ENCODE measurements around the gene ANXA6. TPM values are rescaled to one million over a fixed set of nuclear protein-coding genes. Genes with fewer than 3 reads are reported as not detected.
A peak's percentile ranks its signal among the peaks of the same experiment; 100 is the strongest.

The ANXA6 gene
- total and polyA plus RNA-seq, 4 experiments from 2014 or later, result 229 to 342 (median 324) TPM

DNA sequence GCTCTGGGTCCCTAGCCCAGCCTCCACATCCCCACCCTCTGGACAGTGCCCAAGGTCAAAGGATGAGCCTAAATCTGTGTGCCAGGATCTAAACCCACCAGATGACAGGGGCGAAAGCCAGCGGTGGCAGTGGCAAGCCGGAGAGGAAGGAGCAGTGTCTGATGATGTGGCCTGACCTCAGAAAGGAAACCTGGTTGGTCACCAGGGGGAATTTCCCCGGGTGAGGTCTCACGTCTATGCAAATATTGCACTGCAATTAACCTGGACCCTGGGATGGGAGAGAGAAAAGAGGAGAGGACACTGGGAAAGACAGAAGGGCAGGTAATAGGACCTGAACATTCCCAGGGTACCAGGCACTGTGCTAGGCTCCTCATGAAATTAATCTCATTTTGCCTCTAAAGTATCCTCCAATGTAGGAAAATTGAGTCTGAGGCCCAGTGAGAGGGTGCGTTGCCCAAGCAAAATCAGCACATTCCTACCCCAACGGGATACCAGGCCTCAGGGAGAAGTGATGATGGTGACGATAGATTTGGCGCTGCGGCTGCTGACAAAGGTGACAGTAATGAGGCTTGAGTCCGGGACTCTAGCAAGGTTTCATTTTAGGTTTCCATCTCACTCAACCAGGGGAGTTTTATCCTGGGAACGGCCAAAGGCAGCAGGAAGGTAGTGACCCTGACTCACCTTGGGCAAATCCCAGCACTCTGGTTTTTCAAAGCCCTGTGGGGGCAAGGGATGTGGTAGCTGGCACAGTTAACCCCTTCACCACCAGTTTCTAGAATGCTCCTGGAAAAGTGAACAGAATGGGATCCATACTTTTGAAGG is 63.3 kb downstream of the ANXA6 start:
- Mint-ChIP-seq H3K9me3 (peaks cover 0 to 2% (median 0%) of the 10 kb centered on the region in 8 donors), H3K27me3 (no peaks in the 10 kb centered on the region), H3K36me3 (no peaks in the 10 kb centered on the region), H3K4me3 (peak overlapping the region; percentile 48 to 84 (median 80)), H3K4me1 (peaks cover 48 to 80% (median 60%) of the 10 kb centered on the region in 4 donors), H3K27ac (peak overlapping the region; percentile 87 to 96 (median 93))
- Histone ChIP-seq H3K4me1 (ENCODE audit: insufficient read depth, low read length) (peaks cover 55% of the 10 kb centered on the region), H3K4me3 (ENCODE audit: low read length in 2 of 2) (peak overlapping the region in 1 of 2 donors; percentile 8), H3K9me3 (ENCODE audit: control insufficient read depth in 1 of 2, low read length in 2 of 2) (no peaks in the 10 kb centered on the region), H3K36me3 (ENCODE audit: insufficient read depth, low read length) (no peaks in the 10 kb centered on the region), H3K27me3 (ENCODE audit: insufficient read depth, low read length) (no peaks in the 10 kb centered on the region), H3K27ac (ENCODE audit: low read depth, low read length) (peak overlapping the region; percentile 58)
- DNase-seq, result peak in 4 of 5 donors; percentile 35 to 81 (median 48)
- intact Hi-C loops (cut with micrococcal nuclease), result loop anchor here (2.0 kb wide), 1 partner anchor 21 kb away; no protein-coding TSS in a partner anchor
- POLR2A ChIA-PET (ENCODE audit: partially characterized antibody), result interaction anchor here (1.1 to 9.1 kb wide), 7 partner anchors 9 to 117 kb away, joined by 4 to 106 read pairs (median 6); partner anchors contain the start of gene TNIP1
- CTCF ChIA-PET (ENCODE audit: partially characterized antibody), result interaction anchor here (1.9 to 2.9 kb wide), 3 partner anchors 13 to 21 kb away, joined by 13 to 18 read pairs (median 14); partner anchors contain the start of gene TNIP1

DNA sequence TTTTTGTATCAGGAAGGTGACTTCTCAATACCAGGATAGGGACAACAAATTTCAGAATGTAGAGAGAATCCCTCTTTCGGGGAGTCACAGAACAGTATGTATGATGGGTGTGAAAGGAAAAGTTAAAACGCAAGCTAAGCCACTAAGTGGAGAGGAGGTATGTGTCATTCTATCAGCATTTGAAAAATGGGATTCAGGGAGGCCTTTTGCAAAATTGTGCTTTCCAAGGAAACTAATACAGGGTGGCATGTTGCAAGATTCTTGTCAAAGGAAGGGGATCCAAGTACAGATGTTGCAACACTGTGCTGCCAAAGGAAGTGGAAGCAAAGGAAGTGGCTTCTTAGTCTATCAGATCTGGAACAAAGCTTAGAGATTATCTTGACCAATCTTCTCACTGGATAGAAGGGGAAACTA is 64.1 kb downstream of the ANXA6 start:
- POLR2A ChIA-PET (ENCODE audit: partially characterized antibody), result interaction anchor here (1.0 to 9.1 kb wide), 7 partner anchors 8 to 118 kb away, joined by 3 to 106 read pairs (median 5); partner anchors contain the start of gene TNIP1
- CTCF ChIA-PET (ENCODE audit: partially characterized antibody), result interaction anchor here (1.1 to 2.0 kb wide), 3 partner anchors 12 to 22 kb away, joined by 3 to 14 read pairs (median 13); partner anchors contain the start of gene TNIP1
- Mint-ChIP-seq H3K4me1 (peaks cover 42 to 72% (median 54%) of the 10 kb centered on the region in 4 donors), H3K27ac (peak overlapping the region; percentile 87 to 96 (median 93)), H3K4me3 (peak overlapping the region in 7 of 8 donors; percentile 48 to 84 (median 81)), H3K36me3 (no peaks in the 10 kb centered on the region), H3K27me3 (no peaks in the 10 kb centered on the region), H3K9me3 (peaks cover 0 to 2% (median 0%) of the 10 kb centered on the region in 8 donors)
- DNase-seq, result no peak
- intact Hi-C loops (cut with micrococcal nuclease), result loop anchor here (1.0 kb wide), 1 partner anchor 10 kb away; no protein-coding TSS in a partner anchor
- peak overlapping the region; percentile 58 for H3K27ac ChIP-seq (ENCODE audit: low read depth, low read length)
- H3K9me3 ChIP-seq (ENCODE audit: control insufficient read depth in 1 of 2, low read length in 2 of 2), result no peaks in the 10 kb centered on the region
- H3K27me3 ChIP-seq (ENCODE audit: insufficient read depth, low read length), result no peaks in the 10 kb centered on the region
- no peak overlapping the region for H3K4me3 ChIP-seq (ENCODE audit: low read length in 2 of 2)
- peaks cover 47% of the 10 kb centered on the region for H3K4me1 ChIP-seq (ENCODE audit: insufficient read depth, low read length)
- H3K36me3 ChIP-seq (ENCODE audit: insufficient read depth, low read length), result no peaks in the 10 kb centered on the region

GRCh38 chr5:151092762-151093161 is 64.8 kb downstream of the ANXA6 start:
- CTCF ChIA-PET (ENCODE audit: partially characterized antibody), result interaction anchor here (1.1 to 2.0 kb wide), 3 partner anchors 11 to 23 kb away, joined by 3 to 14 read pairs (median 13); partner anchors contain the start of gene TNIP1
- intact Hi-C loops (cut with micrococcal nuclease), result loop anchor here (1.0 kb wide), 1 partner anchor 9 kb away; no protein-coding TSS in a partner anchor
- Mint-ChIP-seq H3K27ac (peak overlapping the region in 4 of 7 donors; percentile 7 to 71 (median 53)), H3K27me3 (no peaks in the 10 kb centered on the region), H3K4me1 (peaks cover 36 to 66% (median 50%) of the 10 kb centered on the region in 4 donors), H3K9me3 (peaks cover 0 to 2% (median 0%) of the 10 kb centered on the region in 8 donors), H3K36me3 (no peaks in the 10 kb centered on the region), H3K4me3 (no peak overlapping the region)
- DNase-seq, result no peak
- POLR2A ChIA-PET (ENCODE audit: partially characterized antibody), result interaction anchor here (1.0 to 9.1 kb wide), 7 partner anchors 7 to 119 kb away, joined by 3 to 106 read pairs (median 5); partner anchors contain the start of gene TNIP1
- H3K36me3 ChIP-seq (ENCODE audit: insufficient read depth, low read length), result no peaks in the 10 kb centered on the region
- H3K27ac ChIP-seq (ENCODE audit: low read depth, low read length), result no peak overlapping the region
- H3K27me3 ChIP-seq (ENCODE audit: insufficient read depth, low read length), result no peaks in the 10 kb centered on the region
- no peak overlapping the region for H3K4me3 ChIP-seq (ENCODE audit: low read length in 2 of 2)
- H3K9me3 ChIP-seq (ENCODE audit: control insufficient read depth in 1 of 2, low read length in 2 of 2), result no peaks in the 10 kb centered on the region
- peaks cover 41% of the 10 kb centered on the region for H3K4me1 ChIP-seq (ENCODE audit: insufficient read depth, low read length)

GRCh38 chr5:151089726-151090125 is 67.9 kb downstream of the ANXA6 start:
- Histone ChIP-seq H3K4me3 (ENCODE audit: low read length in 2 of 2) (no peak overlapping the region), H3K36me3 (ENCODE audit: insufficient read depth, low read length) (no peaks in the 10 kb centered on the region), H3K27ac (ENCODE audit: low read depth, low read length) (no peak overlapping the region), H3K4me1 (ENCODE audit: insufficient read depth, low read length) (peaks cover 51% of the 10 kb centered on the region), H3K27me3 (ENCODE audit: insufficient read depth, low read length) (no peaks in the 10 kb centered on the region), H3K9me3 (ENCODE audit: control insufficient read depth in 1 of 2, low read length in 2 of 2) (no peaks in the 10 kb centered on the region)
- Mint-ChIP-seq H3K36me3 (no peaks in the 10 kb centered on the region), H3K27ac (peak overlapping the region in 1 of 7 donors; percentile 75), H3K4me1 (peaks cover 38 to 67% (median 54%) of the 10 kb centered on the region in 4 donors), H3K4me3 (no peak overlapping the region), H3K27me3 (no peaks in the 10 kb centered on the region), H3K9me3 (peaks cover 0 to 1% (median 0%) of the 10 kb centered on the region in 8 donors)
- ChIA-PET POLR2A (ENCODE audit: partially characterized antibody) (interaction anchor here (0.8 to 2.6 kb wide), 6 partner anchors 8 to 38 kb away, joined by 3 to 26 read pairs (median 6); partner anchors contain the start of gene TNIP1), CTCF (ENCODE audit: partially characterized antibody) (interaction anchor here (0.7 to 7.0 kb wide), 8 partner anchors 9 to 75 kb away, joined by 3 to 63 read pairs (median 4); no protein-coding TSS in a partner anchor)
- no peak for DNase-seq
- intact Hi-C loops (cut with micrococcal nuclease), result no loop called here

DNA sequence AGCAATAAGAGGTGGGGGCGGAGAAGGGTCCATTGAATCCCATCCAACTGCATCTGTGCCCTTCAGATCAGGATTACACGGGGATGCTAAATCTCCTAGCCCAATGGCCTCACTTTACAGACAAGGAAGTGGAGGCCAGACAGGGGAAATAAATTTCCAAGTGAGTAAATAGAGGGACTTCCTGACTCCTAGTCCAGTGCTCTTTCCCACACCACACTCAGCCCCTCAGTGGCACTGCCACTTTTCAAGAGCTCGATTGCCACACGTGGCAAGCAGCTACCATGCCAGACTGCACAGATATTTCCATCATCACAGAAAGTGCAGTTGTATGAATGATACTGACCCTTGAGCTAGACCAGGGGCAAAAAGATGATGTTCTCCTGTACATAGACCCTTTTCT is 68.6 kb downstream of the ANXA6 start:
- H3K4me3 Mint-ChIP-seq, result no peak overlapping the region
- H3K27ac ChIP-seq (ENCODE audit: low read depth, low read length), result no peak overlapping the region
- H3K4me1 Mint-ChIP-seq, result peaks cover 36 to 66% (median 52%) of the 10 kb centered on the region in 4 donors
- H3K9me3 ChIP-seq (ENCODE audit: control insufficient read depth in 1 of 2, low read length in 2 of 2), result no peaks in the 10 kb centered on the region
- no peaks in the 10 kb centered on the region for H3K27me3 ChIP-seq (ENCODE audit: insufficient read depth, low read length)
- no peak for DNase-seq
- ChIA-PET POLR2A (ENCODE audit: partially characterized antibody) (interaction anchor here (0.8 to 2.6 kb wide), 4 partner anchors 9 to 26 kb away, joined by 3 to 26 read pairs (median 6); partner anchors contain the start of gene TNIP1), CTCF (ENCODE audit: partially characterized antibody) (interaction anchor here (1.2 to 7.0 kb wide), 4 partner anchors 10 to 76 kb away, joined by 3 to 63 read pairs (median 8); no protein-coding TSS in a partner anchor)
- peaks cover 0 to 3% (median 0%) of the 10 kb centered on the region in 8 donors for H3K9me3 Mint-ChIP-seq
- no peaks in the 10 kb centered on the region for H3K27me3 Mint-ChIP-seq
- H3K4me1 ChIP-seq (ENCODE audit: insufficient read depth, low read length), result peaks cover 51% of the 10 kb centered on the region
- intact Hi-C loops (cut with micrococcal nuclease), result no loop called here
- no peak overlapping the region for H3K4me3 ChIP-seq (ENCODE audit: low read length in 2 of 2)
- no peaks in the 10 kb centered on the region for H3K36me3 Mint-ChIP-seq
- H3K36me3 ChIP-seq (ENCODE audit: insufficient read depth, low read length), result no peaks in the 10 kb centered on the region
- H3K27ac Mint-ChIP-seq, result peak overlapping the region in 3 of 7 donors; percentile 0 to 82 (median 48)

DNA sequence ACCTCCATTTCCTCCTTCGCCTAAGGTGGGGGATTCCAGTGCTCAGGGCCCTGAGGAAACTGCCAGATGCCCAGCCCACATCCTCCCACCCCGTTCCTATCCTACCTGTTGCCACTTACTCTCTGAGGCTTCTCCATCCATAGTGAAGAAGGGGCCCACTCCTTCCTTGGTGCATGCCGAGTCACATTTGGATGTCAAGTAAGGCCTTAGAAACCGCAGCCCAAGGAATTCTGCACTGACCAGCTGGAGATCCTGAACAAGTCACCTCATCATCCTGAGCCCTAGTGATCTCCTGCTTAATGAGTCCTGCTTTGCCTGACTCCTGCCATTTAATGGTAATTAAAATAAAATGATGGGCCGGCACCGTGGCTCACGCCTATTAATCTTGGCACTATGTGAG is 70.1 kb downstream of the ANXA6 start:
- DNase-seq, result no peak
- H3K4me1 ChIP-seq (ENCODE audit: insufficient read depth, low read length), result peaks cover 54% of the 10 kb centered on the region
- Mint-ChIP-seq H3K27me3 (no peaks in the 10 kb centered on the region), H3K4me1 (peaks cover 37 to 66% (median 54%) of the 10 kb centered on the region in 4 donors), H3K4me3 (peak overlapping the region in 6 of 8 donors; percentile 32 to 77 (median 54)), H3K27ac (peak overlapping the region; percentile 76 to 94 (median 89)), H3K36me3 (peaks cover 0 to 2% of the 10 kb centered on the region in 2 donors), H3K9me3 (peaks cover 0 to 3% (median 0%) of the 10 kb centered on the region in 8 donors)
- no peaks in the 10 kb centered on the region for H3K36me3 ChIP-seq (ENCODE audit: insufficient read depth, low read length)
- ChIA-PET POLR2A (ENCODE audit: partially characterized antibody) (interaction anchor here (1.1 to 2.0 kb wide), 9 partner anchors 9 to 136 kb away, joined by 3 to 16 read pairs (median 4); partner anchors contain the start of gene CCDC69), CTCF (ENCODE audit: partially characterized antibody) (interaction anchor here (1.0 to 7.0 kb wide), 6 partner anchors 8 to 39 kb away, joined by 4 to 63 read pairs (median 4); no protein-coding TSS in a partner anchor)
- intact Hi-C loops (cut with micrococcal nuclease), result loop anchor here (1.0 kb wide), 2 partner anchors 11 to 28 kb away; no protein-coding TSS in a partner anchor
- H3K9me3 ChIP-seq (ENCODE audit: control insufficient read depth in 1 of 2, low read length in 2 of 2), result no peaks in the 10 kb centered on the region
- peak overlapping the region in 1 of 2 donors; percentile 48 for H3K4me3 ChIP-seq (ENCODE audit: low read length in 2 of 2)
- no peaks in the 10 kb centered on the region for H3K27me3 ChIP-seq (ENCODE audit: insufficient read depth, low read length)
- peak overlapping the region; percentile 99 for H3K27ac ChIP-seq (ENCODE audit: low read depth, low read length)
